DMS 273 (cell line): ENCODE data around the gene CRLF2.
"Not testable (repeated sequence)": the region's sequence is repeated elsewhere in the genome, so short reads cannot be mapped to it uniquely, and the experiment has no call there.

Experiments used
- DNase-seq: peaks from one replicate; lab custom pipeline; 2025; ENCODE audit not compliant: unreplicated experiment; lab: John Stamatoyannopoulos, UW

Gene CRLF2

GRCh38 chrX:1212532-1212931, at the start of gene CRLF2:
CRLF2 (minus strand) TSS chrX:1212649; CDS start chrX:1212634, 15 bp downstream.
- no peak for DNase-seq

- DNase-seq = not testable (repeated sequence)
Observed at GRCh38 chrX:1261771-1262170, 49.3 kb upstream of the CRLF2 start.

GRCh38 chrX:1261285-1261684, 48.8 kb upstream of the CRLF2 start:
- no peak for DNase-seq

- DNase-seq = no peak
Observed at GRCh38 chrX:1252861-1253260, 40.4 kb upstream of the CRLF2 start.

- no peak for DNase-seq
Observed at GRCh38 chrX:1249101-1249887, 36.8 kb upstream of the CRLF2 start.

- DNase-seq = peak; percentile 54
Observed at GRCh38 chrX:1248331-1249061, 36.0 kb upstream of the CRLF2 start.

GRCh38 chrX:1246816-1247215, 34.4 kb upstream of the CRLF2 start:
- peak; percentile 92 for DNase-seq

GRCh38 chrX:1244164-1245076, 32.0 kb upstream of the CRLF2 start:
- DNase-seq = peak; percentile 78

GRCh38 chrX:1242891-1243402, 30.5 kb upstream of the CRLF2 start:
- no peak for DNase-seq

- not testable (repeated sequence) for DNase-seq
Observed at GRCh38 chrX:1240551-1240950, 28.1 kb upstream of the CRLF2 start.

- no peak for DNase-seq
Observed at GRCh38 chrX:1239681-1240142, 27.3 kb upstream of the CRLF2 start.

- no peak for DNase-seq
Observed at GRCh38 chrX:1231850-1232465, 19.5 kb upstream of the CRLF2 start.

- not testable (repeated sequence) for DNase-seq
Observed at GRCh38 chrX:1228101-1228500, 15.7 kb upstream of the CRLF2 start.

- DNase-seq = no peak
Observed at GRCh38 chrX:1226249-1226648, 13.8 kb upstream of the CRLF2 start.

- no peak for DNase-seq
Observed at GRCh38 chrX:1224954-1225353, 12.5 kb upstream of the CRLF2 start.

- DNase-seq = no peak
Observed at GRCh38 chrX:1223242-1223600, 10.8 kb upstream of the CRLF2 start.

- DNase-seq = no peak
Observed at GRCh38 chrX:1222531-1223241, 10.2 kb upstream of the CRLF2 start.

- no peak for DNase-seq
Observed at GRCh38 chrX:1221296-1221845, 8.9 kb upstream of the CRLF2 start.

- DNase-seq = no peak
Observed at GRCh38 chrX:1218286-1218685, 5.8 kb upstream of the CRLF2 start.
